Thyroid gland (tissue), 4 donors: ENCODE results near the gene ZNF318. TPM values are rescaled to one million over a fixed set of nuclear protein-coding genes. Genes with fewer than 3 reads are reported as not detected.
"Not testable (repeated sequence)": the region's sequence is repeated elsewhere in the genome, so short reads cannot be mapped to it uniquely, and the experiment has no call there.

ENCODE experiments used
- DNase-seq, 2 donors: peaks; one replicate each; pipeline ENCODE4 v3.0.0-alpha.2; 2019
- H3K27ac ChIP-seq, 3 donors: fragments of 200-600 bp; sonication (generic); 1 replicate in 2 of 3; 2 replicates in 1 of 3; pipeline ENCODE4 v1.5.1; 2016 to 2019; ENCODE audit warnings: mild to moderate bottlenecking in 1 of 3, moderate library complexity in 1 of 3
- H3K27me3 ChIP-seq: fragments of 200-600 bp; sonication (generic); one replicate; pipeline ENCODE4 v1.5.1; 2019
- H3K36me3 ChIP-seq, 2 donors: fragments of 200-600 bp; sonication (generic); one replicate each; pipeline ENCODE4 v1.5.1; 2016 to 2019
- H3K4me1 ChIP-seq, 2 donors: fragments of 200-600 bp; sonication (generic); one replicate each; pipeline ENCODE4 v1.5.1; 2017 to 2019
- H3K4me3 ChIP-seq, 3 donors: fragments of 200-600 bp; sonication (generic); replicated peaks in 1 of 3; 1 replicate in 2 of 3; 2 replicates in 1 of 3; pipeline ENCODE4 v1.5.1; 2016; ENCODE audit warnings: mild to moderate bottlenecking in 1 of 3
- H3K9me3 ChIP-seq: fragments of 200-600 bp; sonication (generic); one replicate; pipeline ENCODE4 v1.5.1; 2017
- CTCF ChIP-seq, 6 experiments: fragments of 200-600 bp in 3 of 6; fragments of 450-650 bp in 3 of 6; sonication (generic) in 3 of 6; IDR thresholded peaks; one replicate each; pipeline ENCODE4 v1.5.1; 2016 to 2019; ENCODE audit warnings: antibody characterized with exemption in 6 of 6, mild to moderate bottlenecking in 2 of 6, inconsistent platforms in 1 of 6, moderate library complexity in 1 of 6
- POLR2A ChIP-seq, 2 donors: fragments of 450-650 bp; IDR thresholded peaks; one replicate each; pipeline ENCODE4 v1.6.1; 2017; ENCODE audit warnings: antibody characterized with exemption in 2 of 2, mild to moderate bottlenecking in 2 of 2, moderate library complexity in 1 of 2
- WGBS, 2 donors: methylation state at CpG; one replicate each; pipeline ENCODE4 v1.1.5; 2017; 5-methylcytosine and 5-hydroxymethylcytosine counted together
- intact Hi-C: fragments of 100-400 bp; cut with DNase I; formaldehyde crosslinking; loops from one replicate; pipeline ENCODE4 v1.15.1; 2023
- total RNA-seq, 4 donors: library from RNA; depleted of rRNA; stranded (reverse); fragments of >200 nt; gene quantifications; one replicate each; pipeline ENCODE4 v1.2.3, GENCODE V29; 2016

The ZNF318 gene
- total RNA-seq, 4 donors from 2014 or later: 32.4 to 84.6 (median 37.5) TPM

- no peaks in the 10 kb centered on the region for H3K27me3 ChIP-seq
- no peak overlapping the region for H3K4me3 ChIP-seq
- H3K27ac ChIP-seq: no peak overlapping the region
- DNase-seq: no peak
- H3K36me3 ChIP-seq: no peaks in the 10 kb centered on the region
- no peaks in the 10 kb centered on the region for H3K9me3 ChIP-seq
- 83 to 90% methylated on average over 3 of the region's 3 CpGs for WGBS, 2 donors
- TF ChIP-seq POLR2A (IDR thresholded peaks at IDR 0.05) (no peak), CTCF (IDR thresholded peaks at IDR 0.05) (no peak)
- H3K4me1 ChIP-seq: peaks cover 0 to 4% of the 10 kb centered on the region in 2 donors
- intact Hi-C loops: no loop called here
Observed at GRCh38 chr6:43399932-43400487, 30.6 kb upstream of the ZNF318 start.

GRCh38 chr6:43396408-43397149 lies 27.1 kb upstream of the ZNF318 start:
- Histone ChIP-seq H3K27ac (no peak overlapping the region), H3K4me1 (peaks cover 0 to 4% of the 10 kb centered on the region in 2 donors), H3K9me3 (no peaks in the 10 kb centered on the region), H3K27me3 (no peaks in the 10 kb centered on the region), H3K36me3 (no peaks in the 10 kb centered on the region), H3K4me3 (no peak overlapping the region)
- WGBS, 2 donors: 24 to 40% methylated on average over 6 of the region's 6 CpGs
- peak; percentile 26 for DNase-seq
- intact Hi-C loops: no loop called here
- no peak for TF ChIP-seq CTCF (IDR thresholded peaks at IDR 0.05)
- TF ChIP-seq POLR2A (IDR thresholded peaks at IDR 0.05): no peak

- Histone ChIP-seq H3K27me3 (no peaks in the 10 kb centered on the region), H3K36me3 (no peaks in the 10 kb centered on the region), H3K4me1 (peaks cover 0 to 4% of the 10 kb centered on the region in 2 donors), H3K27ac (no peak overlapping the region), H3K9me3 (no peaks in the 10 kb centered on the region), H3K4me3 (no peak overlapping the region)
- intact Hi-C loops: no loop called here
- DNase-seq: peak; percentile 37 to 43
- TF ChIP-seq POLR2A (IDR thresholded peaks at IDR 0.05) (no peak), CTCF (IDR thresholded peaks at IDR 0.05) (no peak)
- 63 to 81% methylated on average over 3 to 4 of the region's 4 CpGs for WGBS, 2 donors
Observed at GRCh38 chr6:43395776-43396175, 26.3 kb upstream of the ZNF318 start.

- no peaks in the 10 kb centered on the region for H3K27me3 ChIP-seq
- 92 to 97% methylated on average over 4 of the region's 4 CpGs for WGBS, 2 donors
- DNase-seq: no peak
- TF ChIP-seq POLR2A (IDR thresholded peaks at IDR 0.05): no peak
- TF ChIP-seq CTCF (IDR thresholded peaks at IDR 0.05): no peak
- H3K4me3 ChIP-seq: no peak overlapping the region
- intact Hi-C loops: no loop called here
- no peak overlapping the region for H3K27ac ChIP-seq
- peaks cover 0 to 4% of the 10 kb centered on the region in 2 donors for H3K4me1 ChIP-seq
- H3K36me3 ChIP-seq: no peaks in the 10 kb centered on the region
- H3K9me3 ChIP-seq: no peaks in the 10 kb centered on the region
Observed at GRCh38 chr6:43394982-43395381, 25.5 kb upstream of the ZNF318 start.

- Histone ChIP-seq H3K4me1 (peaks cover 0 to 4% of the 10 kb centered on the region in 2 donors), H3K36me3 (no peaks in the 10 kb centered on the region), H3K27ac (no peak overlapping the region), H3K9me3 (no peaks in the 10 kb centered on the region), H3K4me3 (no peak overlapping the region), H3K27me3 (no peaks in the 10 kb centered on the region)
- no peak for DNase-seq
- TF ChIP-seq POLR2A (IDR thresholded peaks at IDR 0.05): no peak
- no peak for TF ChIP-seq CTCF (IDR thresholded peaks at IDR 0.05)
- WGBS, 2 donors: 55 to 76% methylated on average over 5 of the region's 5 CpGs
- intact Hi-C loops: no loop called here
Observed at GRCh38 chr6:43393602-43394001, 24.2 kb upstream of the ZNF318 start.

GRCh38 chr6:43393133-43393532 lies 23.7 kb upstream of the ZNF318 start:
- H3K4me3 ChIP-seq, H3K9me3 ChIP-seq, H3K36me3 ChIP-seq, DNase-seq, H3K27me3 ChIP-seq, H3K4me1 ChIP-seq, intact Hi-C loops, H3K27ac ChIP-seq: not testable (repeated sequence)
- WGBS, 2 donors: 64 to 67% methylated on average over 11 of the region's 11 CpGs
